ENCODE results near the gene C11orf97.
"Not testable (repeated sequence)": the region's sequence is repeated elsewhere in the genome, so short reads cannot be mapped to it uniquely, and the experiment has no call there.

GRCh38 chr11:94506513-94506912 lies 5.7 kb upstream of the C11orf97 start:
- TF ChIP-seq POLR2AphosphoS5, CTCF, POLR2A, EP300 (IDR thresholded peaks at IDR 0.05): not testable (repeated sequence)

Data from stomach (tissue), 4 donors.